ENCODE data around the gene DSTN.

Gene DSTN

DNA sequence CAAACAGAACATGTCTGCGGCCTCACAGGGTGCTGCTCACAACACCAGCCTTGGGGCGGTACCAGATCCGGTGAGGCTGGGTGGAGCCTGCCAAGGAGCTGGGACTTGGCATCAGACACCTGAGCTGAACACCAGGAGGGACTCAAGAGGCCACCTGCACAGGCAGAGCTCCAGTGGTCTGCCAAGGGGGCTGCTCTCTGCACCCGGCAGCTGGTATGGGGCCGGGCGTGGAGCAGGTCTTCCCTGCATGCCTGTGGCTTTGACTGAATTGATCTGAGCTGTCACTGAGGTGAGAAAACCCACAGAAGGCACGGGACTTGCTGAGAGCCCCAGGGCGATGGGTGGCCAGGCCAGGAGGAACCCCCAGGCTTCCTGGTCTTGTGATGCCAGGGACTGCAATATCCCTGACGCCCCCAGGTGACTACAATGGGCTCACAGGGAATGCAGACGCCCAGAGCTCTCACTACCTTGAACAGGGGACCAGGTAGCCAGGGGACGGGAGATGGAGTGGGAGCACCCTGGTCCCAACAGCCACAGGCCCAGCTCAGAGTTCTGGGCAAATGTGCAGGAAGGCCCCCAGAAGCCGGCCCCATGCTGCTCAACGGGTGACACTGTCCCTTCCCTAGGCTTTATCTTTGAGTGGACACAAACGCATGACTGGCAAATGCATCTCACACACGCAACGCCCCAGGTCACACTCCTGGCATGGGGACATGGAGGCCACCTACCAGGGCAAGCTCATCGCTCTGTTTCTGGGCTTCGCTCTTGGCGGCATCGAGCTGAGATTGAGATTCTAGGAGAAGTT, 48.2 kb downstream of the DSTN start:
- DNase-seq (ENCODE audit: extremely low spot score), result no peak
- ChIA-PET POLR2A (interaction anchor here (0.7 kb wide), 1 partner anchor 306 kb away, joined by 3 read pairs; no protein-coding TSS in a partner anchor), CTCF (interaction anchor here (0.5 to 1.4 kb wide), 3 partner anchors 43 to 113 kb away, joined by 3 to 7 read pairs (median 4); no protein-coding TSS in a partner anchor)
- TF ChIP-seq ARNT (IDR thresholded peaks at IDR 0.05), result no peak
- no peak for TF ChIP-seq NFRKB (IDR thresholded peaks at IDR 0.05)
- TF ChIP-seq L3MBTL2 (conservative IDR thresholded peaks at IDR 0.05), result no peak
- no peak for TF ChIP-seq TARDBP (IDR thresholded peaks at IDR 0.05)
- TF ChIP-seq ZNF384 (IDR thresholded peaks at IDR 0.05), result no peak
- TF ChIP-seq FOXA1 (IDR thresholded peaks at IDR 0.05), result no peak
- no peak for TF ChIP-seq FOXM1 (IDR thresholded peaks at IDR 0.05; ENCODE audit: borderline replicate concordance)
- TF ChIP-seq, protein P1, sequence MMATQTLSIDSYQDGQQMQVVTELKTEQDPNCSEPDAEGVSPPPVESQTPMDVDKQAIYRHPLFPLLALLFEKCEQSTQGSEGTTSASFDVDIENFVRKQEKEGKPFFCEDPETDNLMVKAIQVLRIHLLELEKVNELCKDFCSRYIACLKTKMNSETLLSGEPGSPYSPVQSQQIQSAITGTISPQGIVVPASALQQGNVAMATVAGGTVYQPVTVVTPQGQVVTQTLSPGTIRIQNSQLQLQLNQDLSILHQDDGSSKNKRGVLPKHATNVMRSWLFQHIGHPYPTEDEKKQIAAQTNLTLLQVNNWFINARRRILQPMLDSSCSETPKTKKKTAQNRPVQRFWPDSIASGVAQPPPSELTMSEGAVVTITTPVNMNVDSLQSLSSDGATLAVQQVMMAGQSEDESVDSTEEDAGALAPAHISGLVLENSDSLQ (IDR thresholded peaks at IDR 0.05), result no peak
- no peak for TF ChIP-seq CTBP1 (IDR thresholded peaks at IDR 0.05; ENCODE audit: borderline replicate concordance)
- no peak for TF ChIP-seq SUZ12 (IDR thresholded peaks at IDR 0.05)
- no peak for TF ChIP-seq FOXK2 (IDR thresholded peaks at IDR 0.05)

DNA sequence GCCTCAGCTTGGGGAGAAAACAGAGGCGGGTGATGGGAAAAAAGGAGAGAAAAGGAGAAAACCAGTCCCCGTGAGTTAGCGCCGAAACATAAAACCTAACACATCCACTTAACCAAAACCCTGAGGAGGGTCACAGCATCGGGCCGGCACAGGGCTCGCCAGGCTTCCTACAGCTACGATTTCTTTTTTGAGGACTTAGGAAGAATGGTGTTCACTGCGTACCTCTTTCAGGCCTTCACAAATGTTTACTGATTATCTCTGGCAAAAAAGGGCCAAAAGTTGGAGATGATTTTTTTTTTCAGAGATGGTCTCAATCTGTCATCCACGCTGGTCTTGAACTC, 48.8 kb downstream of the DSTN start:
- CTCF ChIA-PET, result interaction anchor here (1.1 to 1.4 kb wide), 2 partner anchors 82 to 113 kb away, joined by 4 to 7 read pairs; no protein-coding TSS in a partner anchor
- DNase-seq (ENCODE audit: extremely low spot score), result no peak
- POLR2A ChIA-PET, result interaction anchor here (0.7 kb wide), 1 partner anchor 307 kb away, joined by 3 read pairs; no protein-coding TSS in a partner anchor
- TF ChIP-seq LEF1 (IDR thresholded peaks at IDR 0.05; ENCODE audit: borderline replicate concordance) (no peak), TARDBP (IDR thresholded peaks at IDR 0.05) (no peak), NFRKB (IDR thresholded peaks at IDR 0.05) (no peak), ZNF384 (IDR thresholded peaks at IDR 0.05) (no peak), FOXM1 (IDR thresholded peaks at IDR 0.05; ENCODE audit: borderline replicate concordance) (no peak)

DNA sequence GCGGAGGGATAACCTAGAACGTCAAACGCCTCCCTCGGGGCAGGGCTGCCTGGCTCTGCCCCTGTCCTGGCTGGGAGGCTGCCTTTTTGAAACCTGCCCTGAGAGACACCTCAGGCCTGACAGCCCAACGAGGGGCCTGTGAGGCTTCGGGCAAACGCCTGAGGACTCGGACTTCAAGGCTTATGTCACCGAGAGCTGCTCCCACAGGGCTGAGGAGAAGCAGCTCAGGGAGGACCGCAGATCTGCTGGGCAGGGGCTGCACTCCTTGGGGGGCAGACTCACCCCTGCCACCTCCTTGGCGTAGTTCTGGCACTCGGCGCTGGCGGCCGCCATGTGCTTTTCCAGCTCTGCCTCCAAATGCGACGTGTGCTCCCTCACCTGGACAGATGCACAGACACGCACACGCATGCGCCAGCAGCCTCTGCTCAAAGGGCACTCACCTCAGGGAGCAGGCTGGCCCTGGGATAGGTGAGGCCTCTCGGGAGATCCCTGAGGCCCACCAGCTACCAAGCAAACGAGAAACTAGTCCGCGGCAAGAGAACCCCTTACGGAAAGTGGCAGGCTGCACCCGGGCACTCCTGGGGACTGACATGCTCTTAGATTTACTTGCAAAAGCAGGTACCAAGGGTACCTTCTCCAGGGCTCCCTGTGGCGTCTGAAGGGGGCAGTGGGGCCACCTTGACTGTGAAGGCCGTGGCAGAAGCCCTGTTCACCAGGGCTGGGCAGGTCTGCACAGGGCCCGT, 49.6 kb downstream of the DSTN start:
- CTCF ChIA-PET, result interaction anchor here (1.1 kb wide), 1 partner anchor 114 kb away, joined by 4 read pairs; no protein-coding TSS in a partner anchor

DNA sequence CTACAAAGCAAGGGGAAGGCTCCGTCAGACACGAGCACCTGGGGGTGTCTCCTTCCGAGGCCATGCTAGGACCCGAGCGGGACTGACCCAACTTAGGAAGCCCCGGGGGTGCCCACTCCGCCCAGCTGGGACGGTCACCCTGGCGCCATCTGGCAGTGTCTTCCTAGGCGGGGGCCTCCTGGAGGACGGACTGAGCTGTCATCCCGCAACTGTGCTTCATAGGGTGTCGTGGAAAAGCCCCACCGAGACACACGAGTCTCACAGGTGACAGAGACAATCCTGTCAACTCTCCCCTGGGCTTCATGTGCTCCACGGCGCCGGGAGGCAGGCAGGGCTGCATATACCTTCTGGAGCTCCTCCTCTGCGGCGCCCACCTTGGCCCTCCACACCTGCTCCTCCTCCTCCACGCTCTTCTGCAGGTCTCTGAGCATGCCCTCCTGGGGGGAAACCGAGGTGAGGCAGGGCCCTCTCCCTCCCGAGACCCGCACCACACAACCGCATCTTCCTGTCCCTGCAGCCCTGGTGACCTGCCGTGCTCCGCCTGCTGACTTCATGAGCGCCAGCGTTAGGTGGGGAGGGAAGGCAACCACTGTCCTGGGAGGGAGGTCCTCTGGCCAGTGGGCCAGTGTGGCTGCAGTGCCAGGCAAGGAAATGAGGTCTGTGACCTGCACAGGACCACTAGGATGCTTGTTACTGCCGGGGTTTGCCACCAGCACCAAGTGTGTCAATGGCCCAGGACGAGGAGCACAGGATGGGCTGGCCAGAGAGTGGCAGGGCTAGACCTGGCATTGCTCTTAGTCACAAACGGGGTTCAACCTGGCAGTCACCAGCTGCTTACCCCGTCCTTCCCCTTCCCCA, 50.7 kb downstream of the DSTN start:
- no peak for DNase-seq (ENCODE audit: extremely low spot score)
- TF ChIP-seq CTBP1 (IDR thresholded peaks at IDR 0.05; ENCODE audit: borderline replicate concordance), result no peak
- TF ChIP-seq FOXA1 (IDR thresholded peaks at IDR 0.05), result no peak
- TF ChIP-seq LEF1 (IDR thresholded peaks at IDR 0.05; ENCODE audit: borderline replicate concordance), result no peak
- TF ChIP-seq ELF4 (IDR thresholded peaks at IDR 0.05), result no peak
- no peak for TF ChIP-seq SUZ12 (IDR thresholded peaks at IDR 0.05)
- no peak for TF ChIP-seq NFRKB (IDR thresholded peaks at IDR 0.05)
- no peak for TF ChIP-seq ARNT (IDR thresholded peaks at IDR 0.05)
- no peak for TF ChIP-seq HDGF (IDR thresholded peaks at IDR 0.05; ENCODE audit: borderline replicate concordance)
- TF ChIP-seq BHLHE40 (IDR thresholded peaks at IDR 0.05; ENCODE audit: borderline replicate concordance), result no peak
- no peak for TF ChIP-seq SP1 (IDR thresholded peaks at IDR 0.05)
- no peak for TF ChIP-seq FOXM1 (IDR thresholded peaks at IDR 0.05; ENCODE audit: borderline replicate concordance)
- no peak for TF ChIP-seq TARDBP (IDR thresholded peaks at IDR 0.05)
- TF ChIP-seq L3MBTL2 (conservative IDR thresholded peaks at IDR 0.05), result no peak
- TF ChIP-seq FOXK2 (IDR thresholded peaks at IDR 0.05), result no peak
- CTCF ChIA-PET, result interaction anchor here (0.7 kb wide), 1 partner anchor 86 kb away, joined by 3 read pairs; no protein-coding TSS in a partner anchor
- POLR2A ChIA-PET, result no interaction called here

More for the DNA sequence above, 49.6 kb downstream of the DSTN start:
- TF ChIP-seq FOXK2 (IDR thresholded peaks at IDR 0.05) (no peak), FOXA1 (IDR thresholded peaks at IDR 0.05) (no peak), ZNF384 (IDR thresholded peaks at IDR 0.05) (no peak), SUZ12 (IDR thresholded peaks at IDR 0.05) (no peak), BHLHE40 (IDR thresholded peaks at IDR 0.05; ENCODE audit: borderline replicate concordance) (no peak), FOXM1 (IDR thresholded peaks at IDR 0.05; ENCODE audit: borderline replicate concordance) (no peak), SP1 (IDR thresholded peaks at IDR 0.05) (no peak), HDGF (IDR thresholded peaks at IDR 0.05; ENCODE audit: borderline replicate concordance) (no peak), TARDBP (IDR thresholded peaks at IDR 0.05) (no peak), ARNT (IDR thresholded peaks at IDR 0.05) (no peak)
- POLR2A ChIA-PET, result no interaction called here
- DNase-seq (ENCODE audit: extremely low spot score), result no peak

DNA sequence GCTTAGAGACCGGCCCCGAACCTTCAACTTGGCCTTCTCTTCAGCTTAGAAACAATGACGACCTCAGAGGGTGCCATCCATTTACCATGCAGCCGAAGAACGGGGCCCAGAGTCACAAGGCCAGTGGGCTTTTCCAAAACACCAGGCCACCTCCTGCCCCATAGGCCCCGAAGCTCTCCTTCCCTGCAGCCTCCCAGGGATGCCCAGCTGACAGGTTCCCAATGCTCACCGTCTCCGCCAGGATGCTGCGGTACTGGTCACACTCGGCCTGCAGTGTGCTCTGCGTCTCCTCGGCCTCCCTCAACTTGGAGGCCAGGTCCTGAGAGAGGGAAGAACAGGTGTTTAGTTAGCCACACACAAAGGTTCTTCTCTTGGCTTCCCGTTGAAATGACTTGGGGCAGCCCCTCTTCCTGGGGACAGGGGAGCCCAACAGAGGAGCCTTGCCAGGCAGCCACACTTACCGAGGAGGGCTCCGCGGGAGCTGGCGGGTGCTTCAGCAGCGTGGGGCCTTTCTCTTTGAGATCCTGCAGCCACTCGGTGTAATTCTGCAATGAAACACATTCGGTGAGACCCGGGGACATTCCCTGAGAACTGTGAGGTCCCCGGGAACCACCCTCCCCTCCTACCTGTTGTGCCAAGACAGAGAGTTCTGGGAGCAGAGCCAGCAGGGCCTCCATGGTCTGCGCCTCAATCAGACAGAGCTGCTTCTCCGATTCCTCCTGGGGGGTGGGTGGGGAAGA, 51.5 kb downstream of the DSTN start:
- DNase-seq (ENCODE audit: extremely low spot score), result no peak
- POLR2A ChIA-PET, result no interaction called here
- no peak for TF ChIP-seq BHLHE40 (IDR thresholded peaks at IDR 0.05; ENCODE audit: borderline replicate concordance)
- no peak for TF ChIP-seq ARNT (IDR thresholded peaks at IDR 0.05)
- CTCF ChIA-PET, result interaction anchor here (1.1 kb wide), 1 partner anchor 87 kb away, joined by 4 read pairs; no protein-coding TSS in a partner anchor
